GM12878 (cell line): ENCODE results near the gene NPAS1.

Experiments
- POLR2A ChIP-seq: IDR thresholded peaks from 2 replicates; pipeline ENCODE4 v1.6.1; 2011; ENCODE audit warnings: low read depth, mild to moderate bottlenecking, low read length
- SP1 ChIP-seq: IDR thresholded peaks from one replicate; pipeline ENCODE4 v1.6.1; 2011; ENCODE audit warnings: low read depth, low read length

GRCh38 chr19:47045867-47046470, 26.3 kb downstream of the NPAS1 start:
- TF ChIP-seq POLR2A (no peak), SP1 (no peak)
